ENCODE results near the gene CCDC187.

Gene CCDC187

DNA sequence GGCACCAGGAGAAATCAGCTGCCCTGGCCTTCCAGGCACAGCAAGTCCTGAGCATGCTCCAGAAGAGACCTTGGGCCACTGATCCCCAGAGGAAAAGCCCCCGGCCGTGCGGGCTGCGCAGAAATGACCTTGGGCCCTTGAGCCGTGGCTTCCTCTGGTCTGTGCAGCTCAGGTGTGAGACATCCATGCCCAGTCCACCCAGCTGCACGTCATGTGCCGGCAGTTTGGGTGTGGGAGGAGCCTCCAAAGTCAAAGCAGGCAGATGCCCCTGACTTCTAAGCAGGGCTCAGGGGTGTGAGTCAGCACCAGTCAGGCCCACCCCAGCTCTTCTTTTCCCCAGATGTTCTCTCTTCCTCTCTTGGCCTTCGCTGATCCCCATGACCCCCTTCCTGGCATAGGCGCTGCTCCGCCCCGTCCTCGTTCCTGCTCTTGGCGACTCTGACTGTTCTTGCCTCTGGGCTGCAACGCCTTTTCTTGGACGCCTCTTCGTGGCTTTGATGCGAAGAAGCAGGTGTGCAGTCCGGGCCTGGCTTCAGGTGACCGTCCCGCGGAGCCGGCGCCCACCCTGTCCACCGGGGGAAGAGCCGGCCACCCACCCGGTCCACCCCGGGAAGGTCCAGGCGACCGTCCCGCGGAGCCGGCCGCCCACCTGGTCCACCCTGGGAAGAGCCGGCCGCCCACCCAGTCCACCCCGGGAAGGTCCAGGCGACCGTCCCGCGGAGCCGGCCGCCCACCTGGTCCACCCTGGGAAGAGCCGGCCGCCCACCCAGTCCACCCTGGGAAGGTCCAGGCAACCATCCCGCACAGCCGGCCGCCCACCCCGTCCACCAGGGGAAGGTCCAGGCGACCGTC, 52.4 kb downstream of the CCDC187 start:
- peaks cover 12 to 31% of the 10 kb centered on the region in 2 donors for H3K27me3 Mint-ChIP-seq
- H3K36me3 Mint-ChIP-seq (ENCODE audit: insufficient read depth): peaks cover 3% of the 10 kb centered on the region
- no peaks in the 10 kb centered on the region for H3K9me3 Mint-ChIP-seq
- H3K27ac Mint-ChIP-seq: no peak overlapping the region
- DNase-seq (no peak), ATAC-seq (replicated peaks) (no peak)
- no peaks in the 10 kb centered on the region for H3K4me1 Mint-ChIP-seq (ENCODE audit: low read depth in 2 of 2)
- H3K4me3 Mint-ChIP-seq: no peak overlapping the region

DNA sequence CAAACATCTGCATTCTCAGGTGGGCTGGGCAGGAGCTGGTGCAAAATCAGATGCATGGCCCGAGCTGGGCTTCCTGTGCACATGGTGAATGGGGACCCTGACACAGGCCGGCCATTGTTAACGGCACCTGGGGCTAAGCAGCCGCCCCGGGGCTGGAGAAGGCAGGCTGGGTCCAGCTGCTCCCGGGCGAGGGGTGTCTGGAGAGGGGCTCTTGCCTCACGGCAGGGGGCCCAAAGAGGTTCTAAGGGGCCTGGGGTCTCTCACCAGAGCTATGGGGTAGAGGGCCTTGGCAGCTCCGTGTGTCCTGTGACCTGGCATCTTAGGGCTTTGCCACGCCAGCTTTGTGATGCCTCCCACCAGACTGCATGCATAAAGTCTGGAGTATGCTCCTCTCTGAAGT, 53.2 kb downstream of the CCDC187 start:
- no peak for ATAC-seq (replicated peaks)
- H3K27ac Mint-ChIP-seq: no peak overlapping the region
- H3K4me1 Mint-ChIP-seq (ENCODE audit: low read depth in 2 of 2): no peaks in the 10 kb centered on the region
- peaks cover 12 to 23% of the 10 kb centered on the region in 2 donors for H3K27me3 Mint-ChIP-seq
- DNase-seq: no peak
- H3K36me3 Mint-ChIP-seq (ENCODE audit: insufficient read depth): peaks cover 3% of the 10 kb centered on the region
- H3K9me3 Mint-ChIP-seq: no peaks in the 10 kb centered on the region
- no peak overlapping the region for H3K4me3 Mint-ChIP-seq

DNA sequence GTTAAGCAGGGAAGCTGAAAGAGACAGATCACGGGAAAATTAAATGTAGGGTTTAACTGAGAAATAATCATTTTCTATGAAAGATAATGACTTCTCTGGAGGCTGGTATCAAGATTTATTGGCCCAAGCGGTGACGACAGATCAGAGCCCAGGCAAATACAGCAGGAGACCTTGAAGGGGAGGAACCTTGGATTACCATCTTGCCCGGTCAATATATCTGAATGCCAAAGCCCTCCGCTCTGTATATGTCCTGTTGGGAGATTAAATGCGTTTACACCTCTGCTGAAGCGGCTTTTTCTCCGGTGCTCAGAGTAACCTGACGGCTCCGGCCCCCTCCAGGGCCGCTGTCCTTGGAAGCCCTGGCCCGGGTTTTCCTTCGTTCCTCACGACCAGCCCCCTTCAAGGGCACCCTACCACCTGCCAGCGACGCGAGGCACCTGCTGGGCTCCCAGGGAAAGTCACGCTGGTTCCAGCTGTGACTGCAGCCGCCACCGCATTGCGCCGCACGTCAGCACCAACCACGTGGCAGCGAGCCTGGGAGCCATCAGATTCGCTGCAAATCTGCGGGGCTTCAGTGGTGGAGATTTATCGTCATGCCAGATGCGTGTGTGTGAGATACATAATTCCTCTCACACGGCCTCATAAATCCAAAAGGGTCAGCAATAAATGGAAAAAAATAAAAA, 53.9 kb downstream of the CCDC187 start:
- no peak overlapping the region for H3K27ac Mint-ChIP-seq
- no peaks in the 10 kb centered on the region for H3K9me3 Mint-ChIP-seq
- peaks cover 1% of the 10 kb centered on the region in 2 donors for H3K4me1 Mint-ChIP-seq (ENCODE audit: low read depth in 2 of 2)
- H3K36me3 Mint-ChIP-seq (ENCODE audit: insufficient read depth): peaks cover 3% of the 10 kb centered on the region
- peaks cover 7 to 18% of the 10 kb centered on the region in 2 donors for H3K27me3 Mint-ChIP-seq
- no peak for DNase-seq
- H3K4me3 Mint-ChIP-seq: no peak overlapping the region
- no peak for ATAC-seq (replicated peaks)

DNA sequence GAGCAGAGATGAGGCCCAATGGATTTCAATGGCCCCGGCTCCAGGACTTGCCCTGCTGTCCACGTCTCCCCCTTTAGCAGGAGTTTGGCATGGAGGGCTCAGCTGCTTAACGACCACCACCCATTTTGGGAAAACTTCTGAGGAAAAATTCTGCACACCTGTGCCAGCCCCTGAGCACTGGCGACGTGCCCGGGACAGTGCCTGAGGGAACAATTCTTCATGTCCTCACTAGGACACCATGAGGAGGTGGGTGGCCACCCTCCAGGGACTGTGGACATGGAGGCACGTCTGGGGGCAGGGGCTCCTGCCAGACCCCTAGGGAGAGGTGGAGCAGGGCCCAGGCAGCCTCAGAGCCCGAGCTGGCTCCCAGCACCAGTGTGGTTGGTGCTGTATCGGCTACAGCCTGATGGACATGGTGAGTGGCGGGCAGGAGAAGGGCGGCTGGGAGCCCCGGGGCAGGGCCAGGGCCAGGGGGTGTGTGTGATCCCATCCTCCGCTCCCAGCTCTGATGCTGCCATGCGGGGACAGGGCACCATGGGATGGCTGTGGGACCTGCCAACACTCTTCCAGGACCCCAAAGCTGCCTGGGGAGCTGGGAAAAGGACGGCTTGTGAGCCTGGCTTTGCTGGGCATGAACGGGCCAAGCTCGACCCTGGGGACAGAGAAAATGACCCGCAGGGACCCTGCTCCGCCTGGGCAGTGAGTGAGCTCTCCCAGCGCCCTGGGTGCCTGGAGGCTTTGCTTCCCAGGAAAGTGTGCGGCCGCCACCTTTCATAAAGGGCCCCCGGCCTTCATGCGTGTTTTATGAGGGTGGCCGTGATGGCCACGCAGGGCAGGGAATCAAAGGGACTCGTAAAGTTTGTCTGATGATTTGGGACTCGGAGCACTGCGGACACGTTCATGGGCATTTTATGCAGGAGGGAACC, 54.7 kb downstream of the CCDC187 start:
- no peak overlapping the region for H3K27ac Mint-ChIP-seq
- DNase-seq (no peak), ATAC-seq (replicated peaks) (no peak)
- no peak overlapping the region for H3K4me3 Mint-ChIP-seq
- H3K27me3 Mint-ChIP-seq: peaks cover 6 to 11% of the 10 kb centered on the region in 2 donors
- peaks cover 7% of the 10 kb centered on the region for H3K36me3 Mint-ChIP-seq (ENCODE audit: insufficient read depth)
- peaks cover 10% of the 10 kb centered on the region in 2 donors for H3K4me1 Mint-ChIP-seq (ENCODE audit: low read depth in 2 of 2)
- H3K9me3 Mint-ChIP-seq: no peaks in the 10 kb centered on the region

DNA sequence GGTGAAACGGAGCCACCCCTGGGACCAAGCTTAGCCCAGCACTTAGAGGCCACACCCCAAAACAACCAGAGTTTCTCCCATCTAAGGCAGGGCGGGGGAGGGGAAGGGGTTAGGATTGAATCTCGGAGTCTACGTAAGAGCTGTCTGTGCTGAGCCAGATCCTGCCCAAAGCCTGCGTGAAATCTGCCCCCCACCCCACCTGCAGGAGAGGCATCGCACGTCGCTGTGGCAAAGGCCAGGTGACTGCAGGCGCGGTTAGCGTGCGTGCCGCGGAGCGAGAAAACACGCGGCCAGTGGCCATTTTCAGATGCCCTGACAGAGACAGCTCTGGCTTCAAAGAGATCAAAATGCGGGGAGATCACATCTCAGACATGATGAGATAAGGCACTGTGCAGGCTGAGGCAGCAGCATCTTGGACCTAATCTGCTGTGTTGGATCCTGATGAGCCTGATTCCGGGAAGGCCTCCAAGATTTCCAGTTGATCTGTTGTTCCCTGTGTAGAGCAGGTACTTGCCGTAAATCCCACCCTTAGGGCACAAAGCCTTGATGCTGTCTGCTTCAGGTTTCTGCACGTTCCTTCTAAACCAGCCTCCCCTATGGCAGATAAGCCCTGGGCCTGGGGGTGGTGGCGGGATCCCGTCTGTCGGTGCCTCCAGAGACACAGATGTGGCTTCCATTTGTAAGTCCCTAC, 55.8 kb downstream of the CCDC187 start:
- Mint-ChIP-seq H3K9me3 (no peaks in the 10 kb centered on the region), H3K27me3 (peaks cover 2 to 4% of the 10 kb centered on the region in 2 donors), H3K4me3 (no peak overlapping the region), H3K36me3 (ENCODE audit: insufficient read depth) (peaks cover 7% of the 10 kb centered on the region), H3K27ac (no peak overlapping the region), H3K4me1 (ENCODE audit: low read depth in 2 of 2) (peaks cover 21% of the 10 kb centered on the region in 2 donors)
- no peak for DNase-seq
- ATAC-seq (replicated peaks): no peak

DNA sequence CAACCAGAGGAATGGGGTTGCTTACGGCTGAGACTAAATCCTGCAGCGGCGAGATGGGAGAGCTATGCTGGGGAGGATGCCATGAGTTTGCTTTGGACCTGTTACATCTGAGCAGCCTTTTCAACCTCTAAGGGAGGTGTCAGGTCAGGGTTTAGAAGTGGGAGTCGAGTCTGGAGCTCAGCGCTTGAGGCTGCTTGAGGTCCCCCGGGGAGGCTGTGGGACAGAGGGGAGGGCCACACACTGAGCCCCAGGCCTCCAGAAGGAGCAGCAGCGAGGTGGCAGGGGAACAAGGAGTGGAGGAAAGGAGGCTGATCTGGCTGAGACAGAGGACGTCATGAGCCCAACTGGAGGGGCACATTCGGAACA, 56.4 kb downstream of the CCDC187 start:
- Mint-ChIP-seq H3K4me1 (ENCODE audit: low read depth in 2 of 2) (peaks cover 24 to 25% of the 10 kb centered on the region in 2 donors), H3K27me3 (no peaks in the 10 kb centered on the region), H3K27ac (no peak overlapping the region), H3K36me3 (ENCODE audit: insufficient read depth) (peaks cover 7% of the 10 kb centered on the region), H3K4me3 (peak overlapping the region in 1 of 2 donors; percentile 14), H3K9me3 (no peaks in the 10 kb centered on the region)
- ATAC-seq (replicated peaks) (no peak), DNase-seq (no peak)

DNA sequence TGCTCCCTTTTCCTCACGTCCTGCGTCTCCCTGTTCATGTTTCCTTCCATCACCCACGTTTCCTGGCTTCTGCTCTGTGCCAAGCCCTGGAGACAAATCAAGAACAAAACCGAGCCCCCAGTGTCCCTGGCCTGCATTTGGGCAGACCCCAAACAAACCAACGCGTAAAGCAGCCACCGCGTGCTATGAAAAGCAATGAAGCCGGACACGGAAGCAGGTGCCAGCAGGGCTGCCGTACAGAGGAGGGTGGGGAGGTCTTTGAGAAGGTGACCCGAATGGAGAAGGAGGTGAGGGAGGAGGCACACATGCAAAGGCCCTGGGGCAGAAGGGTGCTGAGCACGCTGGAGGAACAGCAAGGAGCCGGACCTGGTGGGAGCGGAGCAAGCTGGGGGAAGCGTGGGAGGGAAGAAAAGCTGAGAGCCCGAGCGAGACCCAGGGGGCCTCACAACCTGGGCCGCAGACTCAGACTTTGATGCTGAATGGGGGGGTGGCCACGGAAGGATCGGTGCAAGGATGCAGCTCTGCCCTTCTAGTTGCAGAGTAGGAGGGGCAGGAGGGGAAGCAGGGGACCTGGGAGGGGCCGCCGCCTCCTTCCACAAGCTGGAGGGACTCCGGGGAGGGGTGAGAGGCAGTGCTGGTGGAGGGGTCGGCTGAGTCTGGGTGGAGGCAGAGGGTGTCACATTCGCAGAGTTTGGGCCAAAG, 56.9 kb downstream of the CCDC187 start:
- H3K36me3 Mint-ChIP-seq (ENCODE audit: insufficient read depth): peaks cover 7% of the 10 kb centered on the region
- ATAC-seq (replicated peaks) (no peak), DNase-seq (no peak)
- H3K27me3 Mint-ChIP-seq: no peaks in the 10 kb centered on the region
- H3K27ac Mint-ChIP-seq: peak overlapping the region in 1 of 2 donors; percentile 22
- peak overlapping the region in 1 of 2 donors; percentile 21 for H3K4me3 Mint-ChIP-seq
- H3K4me1 Mint-ChIP-seq (ENCODE audit: low read depth in 2 of 2): peaks cover 24 to 29% of the 10 kb centered on the region in 2 donors
- H3K9me3 Mint-ChIP-seq: no peaks in the 10 kb centered on the region

DNA sequence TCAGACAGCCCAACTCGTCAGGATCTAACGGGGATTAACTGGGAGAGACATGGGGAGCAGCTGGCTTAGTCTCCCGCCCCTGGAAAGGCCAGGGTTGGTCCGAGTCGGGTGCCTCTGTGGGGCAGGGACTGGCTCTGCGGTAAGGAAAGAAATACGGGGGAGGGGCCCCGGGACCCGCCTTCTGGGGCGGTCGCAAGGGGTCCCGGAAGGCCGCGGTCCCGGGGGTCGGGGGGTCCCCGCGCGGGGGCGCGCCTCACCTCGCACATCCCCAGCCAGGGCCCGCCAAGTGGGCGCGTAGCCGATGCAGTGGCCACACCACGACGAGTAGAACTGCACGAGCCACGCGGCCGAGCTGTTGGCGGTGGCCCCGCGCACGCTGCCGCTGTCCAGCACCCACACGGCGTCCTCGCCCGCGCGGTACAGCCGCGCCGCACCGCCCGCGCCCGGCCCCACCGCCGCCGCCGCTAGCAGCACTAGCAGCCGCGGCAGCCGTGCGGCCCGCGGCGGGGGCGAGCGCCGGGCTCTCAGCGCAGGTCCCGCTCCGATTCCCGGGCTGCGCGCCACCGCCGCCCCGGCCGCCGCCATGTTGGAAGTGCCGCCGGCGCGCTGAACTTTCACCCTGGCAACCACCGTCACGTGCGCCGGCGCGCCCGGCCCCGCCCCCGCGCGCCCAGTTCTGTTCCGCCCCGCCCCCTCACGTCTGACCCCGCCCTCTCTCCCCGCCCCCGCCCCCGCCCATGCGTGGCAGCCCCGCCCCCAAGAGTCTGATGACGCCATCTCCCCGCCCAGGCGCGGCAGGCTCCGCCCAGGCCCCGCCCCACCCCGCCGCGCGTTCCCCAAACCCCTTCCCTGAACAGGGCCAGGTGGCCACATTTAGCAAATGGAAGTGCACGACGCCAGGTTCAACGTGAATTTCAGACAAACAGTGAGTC, 58.4 kb downstream of the CCDC187 start, which contains the start of gene QSOX2:
Gene QSOX2 (minus strand): TSS at position 594 of the 932 bp plus-strand sequence. CDS start 9 bp downstream, at position 585.
- H3K4me1 Mint-ChIP-seq (ENCODE audit: low read depth in 2 of 2): peaks cover 24 to 34% of the 10 kb centered on the region in 2 donors
- DNase-seq: peak; percentile 72 to 78 (median 76)
- peaks cover 7% of the 10 kb centered on the region for H3K36me3 Mint-ChIP-seq (ENCODE audit: insufficient read depth)
- H3K27me3 Mint-ChIP-seq: no peaks in the 10 kb centered on the region
- peak within 1 kb of the TSS; percentile 78 to 81 for H3K27ac Mint-ChIP-seq
- H3K4me3 Mint-ChIP-seq: peak within 1 kb of the TSS; percentile 93 to 98
- ATAC-seq (replicated peaks): peak; percentile 82
- no peaks in the 10 kb centered on the region for H3K9me3 Mint-ChIP-seq

DNA sequence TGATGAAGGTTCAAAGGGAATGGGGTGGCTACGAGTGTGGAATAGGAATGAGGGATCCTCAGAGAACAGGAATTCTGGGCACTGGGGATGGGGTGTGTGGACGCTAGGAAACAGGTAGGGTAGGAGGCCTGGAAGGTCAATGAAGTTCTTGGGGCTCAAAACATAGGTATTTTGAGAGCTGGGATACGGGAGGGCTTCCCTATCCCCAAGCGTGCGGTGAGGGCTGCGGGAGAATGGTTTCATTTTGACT, 59.0 kb downstream of the CCDC187 start:
- Mint-ChIP-seq H3K4me1 (ENCODE audit: low read depth in 2 of 2) (peaks cover 24 to 34% of the 10 kb centered on the region in 2 donors), H3K27ac (peak overlapping the region; percentile 78 to 81), H3K27me3 (no peaks in the 10 kb centered on the region), H3K4me3 (peak overlapping the region; percentile 93 to 98), H3K9me3 (no peaks in the 10 kb centered on the region), H3K36me3 (ENCODE audit: insufficient read depth) (peaks cover 7% of the 10 kb centered on the region)
- ATAC-seq (replicated peaks) (no peak), DNase-seq (no peak)

DNA sequence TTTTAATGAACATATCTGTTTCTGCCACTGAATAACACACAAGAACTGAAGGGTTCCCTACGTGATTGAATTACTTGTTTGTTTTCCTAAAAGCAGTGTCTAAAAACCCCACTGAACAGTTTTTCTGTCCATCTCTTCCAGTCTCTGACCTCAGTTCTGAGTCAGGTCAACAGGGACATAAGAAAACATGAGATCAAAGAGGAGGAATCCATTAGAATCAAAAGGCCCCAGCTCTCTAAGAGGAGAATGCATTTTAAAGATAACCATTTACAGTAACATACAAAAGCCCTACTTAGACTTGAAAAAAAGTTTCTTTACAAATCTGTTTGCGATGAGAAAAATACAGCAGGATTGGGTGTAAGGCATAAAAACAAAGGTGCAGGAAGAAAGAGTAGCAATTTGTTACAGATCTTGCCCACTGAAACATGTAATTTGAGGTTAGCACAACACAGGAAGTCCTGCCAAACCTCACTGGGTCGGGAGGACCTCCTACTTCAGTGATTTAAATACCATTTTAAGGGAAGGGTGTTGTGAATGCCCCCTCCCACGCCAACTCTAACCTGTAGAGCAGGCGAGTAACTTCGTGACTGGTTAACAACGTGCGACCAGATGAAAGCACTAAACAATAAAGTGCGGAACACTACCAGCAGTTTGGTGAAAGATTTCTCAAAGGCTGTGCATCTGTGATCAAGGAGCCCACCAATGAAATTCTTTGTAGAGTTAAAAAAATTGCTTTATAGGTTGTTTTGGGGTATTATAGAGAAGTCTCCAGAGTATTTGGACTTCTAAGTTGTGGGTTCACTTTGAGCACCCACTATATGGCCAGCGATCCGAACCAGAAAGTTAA, 59.5 kb downstream of the CCDC187 start:
- peaks cover 7% of the 10 kb centered on the region for H3K36me3 Mint-ChIP-seq (ENCODE audit: insufficient read depth)
- H3K27me3 Mint-ChIP-seq: no peaks in the 10 kb centered on the region
- peak; percentile 22 for ATAC-seq (replicated peaks)
- H3K9me3 Mint-ChIP-seq: no peaks in the 10 kb centered on the region
- DNase-seq: no peak
- H3K4me3 Mint-ChIP-seq: peak overlapping the region; percentile 93 to 98
- H3K27ac Mint-ChIP-seq: peak overlapping the region; percentile 78 to 81
- H3K4me1 Mint-ChIP-seq (ENCODE audit: low read depth in 2 of 2): peaks cover 26 to 38% of the 10 kb centered on the region in 2 donors

DNA sequence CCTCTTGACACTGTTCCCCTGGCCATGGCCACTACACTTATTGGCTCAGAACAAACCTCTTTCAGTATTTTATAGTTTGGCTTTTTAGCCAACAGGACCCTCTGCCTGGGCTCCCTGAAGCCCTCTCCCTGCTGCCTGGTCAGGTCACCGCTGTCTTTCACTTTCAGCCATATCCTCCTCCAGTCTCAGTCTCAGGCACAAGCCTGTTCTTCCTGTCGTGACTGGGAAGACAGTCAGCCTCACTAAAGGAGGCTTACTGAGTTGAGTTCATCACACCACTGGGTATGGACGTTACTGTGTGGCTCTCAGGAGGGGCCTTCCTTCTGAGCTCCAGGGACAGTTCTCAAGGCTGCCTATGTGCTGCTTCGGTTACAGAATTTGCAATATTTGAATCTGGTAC, 60.3 kb downstream of the CCDC187 start:
- H3K27me3 Mint-ChIP-seq: no peaks in the 10 kb centered on the region
- ATAC-seq (replicated peaks) (no peak), DNase-seq (no peak)
- peaks cover 7% of the 10 kb centered on the region for H3K36me3 Mint-ChIP-seq (ENCODE audit: insufficient read depth)
- peak overlapping the region; percentile 78 to 81 for H3K27ac Mint-ChIP-seq
- no peaks in the 10 kb centered on the region for H3K9me3 Mint-ChIP-seq
- H3K4me3 Mint-ChIP-seq: peak overlapping the region; percentile 93 to 98
- peaks cover 29 to 40% of the 10 kb centered on the region in 2 donors for H3K4me1 Mint-ChIP-seq (ENCODE audit: low read depth in 2 of 2)

All from effector memory CD8-positive, alpha-beta T cell (primary cell).